WTC11 (cell line): Measurements from ENCODE around the gene LDLRAD4. TPM values are rescaled to one million over a fixed set of nuclear protein-coding genes. Genes with fewer than 3 reads are reported as not detected.

Experiments used
- ATAC-seq: fragments of 200-7000 bp; cut with Tn5 transposase; 2 replicates; pipeline ENCODE4 v1.10.0; 2021; ENCODE audit warnings: mild to moderate bottlenecking, moderate library complexity
- CTCF ChIA-PET: fragments of 300-600 bp; sonication (Branson Sonifier 250); formaldehyde crosslinking; loops from one replicate; lab custom pipeline; 2021; ENCODE audit warnings: antibody characterized with exemption; lab: Charles Lee
- POLR2A ChIA-PET: fragments of 350-600 bp; sonication (Branson Sonifier 250); formaldehyde crosslinking; loops from one replicate; lab custom pipeline; 2021; ENCODE audit warnings: antibody characterized with exemption; lab: Charles Lee
- DNase-seq: peaks from one replicate; pipeline ENCODE4 v3.0.0; 2021; ENCODE audit warnings: low spot score
- H3K27ac Mint-ChIP-seq: 2 replicates; pipeline ENCODE4 v1.8.0; 2021; ENCODE audit warnings: mixed read lengths
- H3K27me3 Mint-ChIP-seq: 2 replicates; pipeline ENCODE4 v1.8.0; 2021; ENCODE audit warnings: low read depth, mild to moderate bottlenecking, moderate library complexity, mixed read lengths
- H3K36me3 Mint-ChIP-seq: 2 replicates; pipeline ENCODE4 v1.8.0; 2021; ENCODE audit warnings: mixed read lengths
- H3K4me1 Mint-ChIP-seq: 2 replicates; pipeline ENCODE4 v1.8.0; 2022; ENCODE audit warnings: mixed read lengths
- H3K4me3 Mint-ChIP-seq: 2 replicates; pipeline ENCODE4 v1.8.0; 2021; ENCODE audit warnings: mild to moderate bottlenecking, moderate library complexity, mixed read lengths
- H3K9me3 Mint-ChIP-seq: 2 replicates; pipeline ENCODE4 v1.8.0; 2021; ENCODE audit warnings: mixed read lengths
- EMX1 ChIP-seq: fragments of 250-450 bp; sonication (Bioruptor Pico); IDR thresholded peaks from 2 replicates; pipeline ENCODE4 v1.8.0; 2021; ENCODE audit warnings: mild to moderate bottlenecking
- GABPB1 ChIP-seq: sonication (generic); formaldehyde crosslinking; IDR thresholded peaks from 2 replicates; pipeline ENCODE4 v1.8.1; 2023; ENCODE audit warnings: mild to moderate bottlenecking, missing genetic modification reagents
- IRF2 ChIP-seq: sonication (generic); formaldehyde crosslinking; IDR thresholded peaks from 2 replicates; pipeline ENCODE4 v1.8.0; 2022; ENCODE audit warnings: low read depth, missing genetic modification reagents, borderline replicate concordance
- KAT7 ChIP-seq: sonication (generic); formaldehyde crosslinking; IDR thresholded peaks from 2 replicates; pipeline ENCODE4 v1.8.1; 2023; ENCODE audit warnings: missing genetic modification reagents, mild to moderate bottlenecking, borderline replicate concordance
- MLX ChIP-seq: sonication (generic); formaldehyde crosslinking; IDR thresholded peaks from 2 replicates; pipeline ENCODE4 v1.8.1; 2023; ENCODE audit warnings: mild to moderate bottlenecking, missing genetic modification reagents, moderate library complexity
- NFYB ChIP-seq: sonication (generic); formaldehyde crosslinking; conservative IDR thresholded peaks from 2 replicates; pipeline ENCODE4 v1.8.0; 2022; ENCODE audit warnings: low read depth, missing genetic modification reagents
- ZNF138 ChIP-seq: sonication (generic); formaldehyde crosslinking; conservative IDR thresholded peaks from 2 replicates; pipeline ENCODE4 v1.8.1; 2022; ENCODE audit warnings: mild to moderate bottlenecking, moderate library complexity, missing genetic modification reagents
- ZNF232 ChIP-seq: sonication (generic); formaldehyde crosslinking; IDR thresholded peaks from 2 replicates; pipeline ENCODE4 v1.8.0; 2022; ENCODE audit warnings: mild to moderate bottlenecking, missing genetic modification reagents
- ZNF317 ChIP-seq: sonication (generic); formaldehyde crosslinking; IDR thresholded peaks from 2 replicates; pipeline ENCODE4 v1.8.1; 2023; ENCODE audit warnings: low read depth, mild to moderate bottlenecking, moderate library complexity, missing genetic modification reagents, borderline replicate concordance
- ZNF396 ChIP-seq: fragments of 250-450 bp; sonication (Bioruptor Pico); IDR thresholded peaks from 2 replicates; pipeline ENCODE4 v1.8.0; 2021; ENCODE audit warnings: mild to moderate bottlenecking, moderate library complexity, borderline replicate concordance
- total RNA-seq: library from RNA; stranded (reverse); gene quantifications from 3 replicates; pipeline ENCODE4 v1.2.3, GENCODE V29; 2021
- TF ChIP-seq, protein P1 (sequence below): sonication (generic); formaldehyde crosslinking; IDR thresholded peaks from 2 replicates; pipeline ENCODE4 v1.8.1; 2022; ENCODE audit warnings: low read depth, missing genetic modification reagents, borderline replicate concordance
- TF ChIP-seq, protein P2 (sequence below): sonication (generic); formaldehyde crosslinking; IDR thresholded peaks from 2 replicates; pipeline ENCODE4 v1.8.0; 2023; ENCODE audit warnings: mild to moderate bottlenecking, missing genetic modification reagents
- TF ChIP-seq, protein P3 (sequence below): fragments of 250-450 bp; sonication (Bioruptor Pico); IDR thresholded peaks from 2 replicates; pipeline ENCODE4 v1.8.0; 2021; ENCODE audit warnings: mild to moderate bottlenecking
- TF ChIP-seq, protein P4 (sequence below): sonication (generic); formaldehyde crosslinking; IDR thresholded peaks from 2 replicates; pipeline ENCODE4 v1.8.1; 2022; ENCODE audit warnings: mild to moderate bottlenecking, moderate library complexity, missing genetic modification reagents
- TF ChIP-seq, protein P5 (sequence below): sonication (generic); formaldehyde crosslinking; IDR thresholded peaks from 2 replicates; pipeline ENCODE4 v1.8.0; 2023; ENCODE audit warnings: missing genetic modification reagents, mild to moderate bottlenecking, borderline replicate concordance

The LDLRAD4 gene
- total RNA-seq, 1 experiment from 2014 or later = 6.2 TPM

DNA sequence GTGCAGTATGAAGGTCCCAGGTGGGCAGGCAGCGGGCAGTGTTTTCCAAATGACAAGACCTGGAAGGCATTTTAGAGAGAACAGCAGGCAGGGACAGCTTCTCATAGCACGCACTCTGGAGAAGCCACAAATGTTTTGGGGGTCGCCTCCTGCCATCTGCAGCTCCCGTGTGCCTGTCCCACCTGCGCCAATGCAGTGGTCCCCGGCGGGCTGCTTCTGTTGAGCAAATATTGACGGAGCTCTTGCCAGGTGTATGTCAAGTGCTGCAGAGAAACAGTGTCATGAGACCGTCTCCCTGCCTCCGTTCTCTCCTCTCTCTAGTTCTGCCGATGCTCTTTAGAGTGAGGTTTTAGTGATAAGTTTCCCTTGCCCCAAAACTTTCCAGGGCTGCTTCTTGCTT, 174.8 kb downstream of the LDLRAD4 start:
- Mint-ChIP-seq H3K4me1 (no peaks in the 10 kb centered on the region), H3K27ac (no peak overlapping the region), H3K36me3 (no peaks in the 10 kb centered on the region), H3K27me3 (no peaks in the 10 kb centered on the region), H3K4me3 (no peak overlapping the region), H3K9me3 (no peaks in the 10 kb centered on the region)
- DNase-seq (no peak), ATAC-seq (no peak)
- ChIA-PET CTCF (no interaction called here), POLR2A (no interaction called here)
- TF ChIP-seq, protein P1, sequence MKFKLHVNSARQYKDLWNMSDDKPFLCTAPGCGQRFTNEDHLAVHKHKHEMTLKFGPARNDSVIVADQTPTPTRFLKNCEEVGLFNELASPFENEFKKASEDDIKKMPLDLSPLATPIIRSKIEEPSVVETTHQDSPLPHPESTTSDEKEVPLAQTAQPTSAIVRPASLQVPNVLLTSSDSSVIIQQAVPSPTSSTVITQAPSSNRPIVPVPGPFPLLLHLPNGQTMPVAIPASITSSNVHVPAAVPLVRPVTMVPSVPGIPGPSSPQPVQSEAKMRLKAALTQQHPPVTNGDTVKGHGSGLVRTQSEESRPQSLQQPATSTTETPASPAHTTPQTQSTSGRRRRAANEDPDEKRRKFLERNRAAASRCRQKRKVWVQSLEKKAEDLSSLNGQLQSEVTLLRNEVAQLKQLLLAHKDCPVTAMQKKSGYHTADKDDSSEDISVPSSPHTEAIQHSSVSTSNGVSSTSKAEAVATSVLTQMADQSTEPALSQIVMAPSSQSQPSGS (CRISPR knock-in tag) = no peak
- no peak for TF ChIP-seq GABPB1 (CRISPR knock-in tag)
- TF ChIP-seq, protein P2, sequence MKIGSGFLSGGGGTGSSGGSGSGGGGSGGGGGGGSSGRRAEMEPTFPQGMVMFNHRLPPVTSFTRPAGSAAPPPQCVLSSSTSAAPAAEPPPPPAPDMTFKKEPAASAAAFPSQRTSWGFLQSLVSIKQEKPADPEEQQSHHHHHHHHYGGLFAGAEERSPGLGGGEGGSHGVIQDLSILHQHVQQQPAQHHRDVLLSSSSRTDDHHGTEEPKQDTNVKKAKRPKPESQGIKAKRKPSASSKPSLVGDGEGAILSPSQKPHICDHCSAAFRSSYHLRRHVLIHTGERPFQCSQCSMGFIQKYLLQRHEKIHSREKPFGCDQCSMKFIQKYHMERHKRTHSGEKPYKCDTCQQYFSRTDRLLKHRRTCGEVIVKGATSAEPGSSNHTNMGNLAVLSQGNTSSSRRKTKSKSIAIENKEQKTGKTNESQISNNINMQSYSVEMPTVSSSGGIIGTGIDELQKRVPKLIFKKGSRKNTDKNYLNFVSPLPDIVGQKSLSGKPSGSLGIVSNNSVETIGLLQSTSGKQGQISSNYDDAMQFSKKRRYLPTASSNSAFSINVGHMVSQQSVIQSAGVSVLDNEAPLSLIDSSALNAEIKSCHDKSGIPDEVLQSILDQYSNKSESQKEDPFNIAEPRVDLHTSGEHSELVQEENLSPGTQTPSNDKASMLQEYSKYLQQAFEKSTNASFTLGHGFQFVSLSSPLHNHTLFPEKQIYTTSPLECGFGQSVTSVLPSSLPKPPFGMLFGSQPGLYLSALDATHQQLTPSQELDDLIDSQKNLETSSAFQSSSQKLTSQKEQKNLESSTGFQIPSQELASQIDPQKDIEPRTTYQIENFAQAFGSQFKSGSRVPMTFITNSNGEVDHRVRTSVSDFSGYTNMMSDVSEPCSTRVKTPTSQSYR (CRISPR knock-in tag) = no peak
- no peak for TF ChIP-seq KAT7 (CRISPR knock-in tag)
- TF ChIP-seq MLX (CRISPR knock-in tag) = no peak
- TF ChIP-seq, protein P3, sequence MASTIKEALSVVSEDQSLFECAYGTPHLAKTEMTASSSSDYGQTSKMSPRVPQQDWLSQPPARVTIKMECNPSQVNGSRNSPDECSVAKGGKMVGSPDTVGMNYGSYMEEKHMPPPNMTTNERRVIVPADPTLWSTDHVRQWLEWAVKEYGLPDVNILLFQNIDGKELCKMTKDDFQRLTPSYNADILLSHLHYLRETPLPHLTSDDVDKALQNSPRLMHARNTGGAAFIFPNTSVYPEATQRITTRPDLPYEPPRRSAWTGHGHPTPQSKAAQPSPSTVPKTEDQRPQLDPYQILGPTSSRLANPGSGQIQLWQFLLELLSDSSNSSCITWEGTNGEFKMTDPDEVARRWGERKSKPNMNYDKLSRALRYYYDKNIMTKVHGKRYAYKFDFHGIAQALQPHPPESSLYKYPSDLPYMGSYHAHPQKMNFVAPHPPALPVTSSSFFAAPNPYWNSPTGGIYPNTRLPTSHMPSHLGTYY (CRISPR knock-in tag) = no peak
- no peak for TF ChIP-seq ZNF317
- no peak for TF ChIP-seq ZNF232
- TF ChIP-seq ZNF396 = no peak
- TF ChIP-seq ZNF138 (CRISPR knock-in tag) = no peak
- TF ChIP-seq NFYB (CRISPR knock-in tag) = no peak
- TF ChIP-seq EMX1 (CRISPR knock-in tag) = no peak
- TF ChIP-seq, protein P4, sequence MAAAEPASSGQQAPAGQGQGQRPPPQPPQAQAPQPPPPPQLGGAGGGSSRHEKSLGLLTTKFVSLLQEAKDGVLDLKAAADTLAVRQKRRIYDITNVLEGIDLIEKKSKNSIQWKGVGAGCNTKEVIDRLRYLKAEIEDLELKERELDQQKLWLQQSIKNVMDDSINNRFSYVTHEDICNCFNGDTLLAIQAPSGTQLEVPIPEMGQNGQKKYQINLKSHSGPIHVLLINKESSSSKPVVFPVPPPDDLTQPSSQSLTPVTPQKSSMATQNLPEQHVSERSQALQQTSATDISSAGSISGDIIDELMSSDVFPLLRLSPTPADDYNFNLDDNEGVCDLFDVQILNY (CRISPR knock-in tag) = no peak
- TF ChIP-seq, protein P5, sequence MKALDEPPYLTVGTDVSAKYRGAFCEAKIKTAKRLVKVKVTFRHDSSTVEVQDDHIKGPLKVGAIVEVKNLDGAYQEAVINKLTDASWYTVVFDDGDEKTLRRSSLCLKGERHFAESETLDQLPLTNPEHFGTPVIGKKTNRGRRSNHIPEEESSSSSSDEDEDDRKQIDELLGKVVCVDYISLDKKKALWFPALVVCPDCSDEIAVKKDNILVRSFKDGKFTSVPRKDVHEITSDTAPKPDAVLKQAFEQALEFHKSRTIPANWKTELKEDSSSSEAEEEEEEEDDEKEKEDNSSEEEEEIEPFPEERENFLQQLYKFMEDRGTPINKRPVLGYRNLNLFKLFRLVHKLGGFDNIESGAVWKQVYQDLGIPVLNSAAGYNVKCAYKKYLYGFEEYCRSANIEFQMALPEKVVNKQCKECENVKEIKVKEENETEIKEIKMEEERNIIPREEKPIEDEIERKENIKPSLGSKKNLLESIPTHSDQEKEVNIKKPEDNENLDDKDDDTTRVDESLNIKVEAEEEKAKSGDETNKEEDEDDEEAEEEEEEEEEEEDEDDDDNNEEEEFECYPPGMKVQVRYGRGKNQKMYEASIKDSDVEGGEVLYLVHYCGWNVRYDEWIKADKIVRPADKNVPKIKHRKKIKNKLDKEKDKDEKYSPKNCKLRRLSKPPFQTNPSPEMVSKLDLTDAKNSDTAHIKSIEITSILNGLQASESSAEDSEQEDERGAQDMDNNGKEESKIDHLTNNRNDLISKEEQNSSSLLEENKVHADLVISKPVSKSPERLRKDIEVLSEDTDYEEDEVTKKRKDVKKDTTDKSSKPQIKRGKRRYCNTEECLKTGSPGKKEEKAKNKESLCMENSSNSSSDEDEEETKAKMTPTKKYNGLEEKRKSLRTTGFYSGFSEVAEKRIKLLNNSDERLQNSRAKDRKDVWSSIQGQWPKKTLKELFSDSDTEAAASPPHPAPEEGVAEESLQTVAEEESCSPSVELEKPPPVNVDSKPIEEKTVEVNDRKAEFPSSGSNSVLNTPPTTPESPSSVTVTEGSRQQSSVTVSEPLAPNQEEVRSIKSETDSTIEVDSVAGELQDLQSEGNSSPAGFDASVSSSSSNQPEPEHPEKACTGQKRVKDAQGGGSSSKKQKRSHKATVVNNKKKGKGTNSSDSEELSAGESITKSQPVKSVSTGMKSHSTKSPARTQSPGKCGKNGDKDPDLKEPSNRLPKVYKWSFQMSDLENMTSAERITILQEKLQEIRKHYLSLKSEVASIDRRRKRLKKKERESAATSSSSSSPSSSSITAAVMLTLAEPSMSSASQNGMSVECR (CRISPR knock-in tag) = no peak
- TF ChIP-seq IRF2 = no peak
